ENCODE results near the gene GPN2.

The GPN2 gene

DNA sequence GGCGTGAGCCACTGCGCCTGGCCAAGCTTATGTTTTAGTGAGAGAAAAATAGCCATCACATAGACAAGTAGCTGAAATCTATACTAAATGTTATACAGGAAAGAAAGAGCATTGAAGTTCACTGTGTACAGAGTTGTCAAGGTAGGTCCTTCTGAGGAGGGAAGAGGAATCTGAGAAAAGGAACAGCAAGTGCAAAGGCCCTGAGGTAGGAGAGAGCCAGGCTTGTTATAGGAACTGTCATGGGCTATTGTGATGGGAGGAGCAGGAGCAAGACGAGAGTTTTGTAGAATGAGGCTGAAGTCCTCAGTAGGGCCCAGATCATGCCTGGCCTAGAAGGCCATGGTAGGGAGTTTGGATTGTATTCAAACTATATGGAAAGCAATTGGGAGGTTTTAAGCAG lies 59.0 kb downstream of the GPN2 start:
- DNase-seq = no peak

DNA sequence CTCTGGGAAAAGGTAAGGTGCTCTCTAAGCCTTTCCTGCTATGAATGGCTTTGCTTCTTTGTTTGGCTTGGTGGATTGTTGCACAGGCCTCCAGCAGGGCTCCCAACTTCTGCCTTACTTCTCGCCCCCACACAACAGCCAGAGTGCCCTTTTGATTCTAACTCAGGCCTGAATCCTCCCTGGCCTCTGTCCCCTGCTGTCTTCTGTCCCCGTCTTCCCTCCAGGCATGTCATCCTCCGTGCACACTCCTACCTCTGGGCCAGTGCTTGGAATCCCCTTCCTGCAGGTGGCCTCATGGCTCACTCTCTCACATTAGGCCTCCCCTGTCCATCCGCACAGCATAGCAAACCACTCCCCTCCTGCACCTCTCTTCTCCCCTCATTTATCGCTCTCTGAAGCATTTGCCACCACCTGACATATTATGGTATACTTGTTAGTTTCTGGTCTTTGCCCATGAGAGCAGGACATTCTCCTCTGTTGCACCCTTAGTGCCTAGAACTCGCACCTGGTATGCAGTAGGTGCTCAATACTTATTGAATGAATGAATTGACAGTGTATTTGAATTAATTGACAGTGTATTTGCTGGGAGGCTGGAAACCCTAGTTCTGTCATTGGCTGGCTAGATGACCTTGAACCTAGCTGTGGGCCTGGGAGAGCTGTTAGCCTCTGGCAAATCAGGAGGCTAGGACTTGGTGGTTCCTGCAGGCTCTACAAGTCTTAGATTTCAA lies 60.7 kb downstream of the GPN2 start:
- no peak for DNase-seq

DNA sequence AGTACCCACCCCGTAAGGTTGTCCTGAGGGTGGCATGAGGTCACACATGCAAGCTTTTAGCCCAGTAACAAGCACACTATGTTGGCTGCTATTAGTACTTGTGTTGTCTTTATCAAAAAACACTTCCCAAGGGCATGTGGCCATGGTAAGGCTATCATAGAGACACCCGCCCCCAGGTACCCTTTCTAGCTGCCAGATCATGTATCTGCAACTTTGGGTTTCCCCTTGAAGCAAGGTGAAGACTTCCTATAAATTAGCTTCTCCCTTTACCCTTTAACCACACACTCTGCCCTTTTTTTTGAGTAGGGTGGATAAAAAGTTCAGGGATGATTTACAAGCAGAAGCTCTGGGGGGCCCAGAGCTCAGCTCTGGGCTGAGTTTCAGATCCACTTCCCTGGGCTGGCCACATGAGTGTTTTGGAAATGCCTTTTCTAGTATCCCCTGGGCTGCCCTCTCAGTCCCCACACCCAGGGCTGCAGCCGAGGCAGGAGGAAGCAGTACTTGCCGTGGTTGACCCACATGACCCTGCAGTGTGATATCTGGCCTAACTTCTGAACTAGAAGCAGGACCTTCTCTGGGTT lies 61.6 kb downstream of the GPN2 start:
- no peak for DNase-seq

DNA sequence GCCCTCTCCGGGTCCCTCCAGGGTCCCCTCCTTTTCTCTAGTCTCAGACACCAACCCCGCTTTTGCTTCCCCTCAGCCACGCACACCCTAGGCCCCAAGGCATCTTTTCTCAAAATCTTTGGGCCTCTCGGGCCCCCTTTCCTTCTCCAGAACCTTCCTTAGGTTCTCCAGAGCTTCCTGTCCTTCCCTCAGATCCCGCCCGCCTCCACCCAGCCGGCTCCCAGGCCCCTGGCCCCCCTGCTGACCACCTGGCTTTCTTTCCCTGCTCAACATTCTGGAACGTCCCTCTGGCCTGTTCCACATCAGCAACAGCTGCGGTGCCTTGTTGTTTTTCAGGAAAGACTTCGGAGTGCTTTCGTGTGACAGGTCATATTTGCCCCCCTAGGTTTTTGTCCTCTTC lies 62.4 kb downstream of the GPN2 start:
- no peak for DNase-seq

DNA sequence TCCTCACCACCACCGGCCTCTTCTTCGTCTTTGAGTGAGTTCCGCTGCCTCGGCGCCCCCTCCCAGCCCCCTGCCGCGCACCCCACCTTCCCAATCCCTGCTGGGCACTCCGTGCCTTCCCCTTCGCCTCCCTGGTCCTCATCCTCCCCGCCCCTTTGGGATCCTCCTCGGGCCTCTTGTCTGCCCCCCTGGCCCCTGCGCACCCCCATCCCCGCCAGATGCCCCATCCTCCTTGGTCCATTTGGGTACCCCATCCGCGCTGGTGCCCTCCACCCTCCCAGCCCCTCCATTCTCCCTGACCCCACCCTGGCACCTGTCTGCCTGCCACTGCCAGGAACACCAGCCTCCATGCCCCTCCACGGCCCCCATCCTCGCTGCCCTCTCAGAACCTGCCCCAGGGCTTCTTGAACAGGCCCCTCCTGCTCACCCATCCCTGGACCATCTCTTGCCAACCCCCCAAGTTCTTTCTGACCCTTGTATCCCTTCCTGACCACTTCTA lies 62.9 kb downstream of the GPN2 start:
- no peak for DNase-seq

DNA sequence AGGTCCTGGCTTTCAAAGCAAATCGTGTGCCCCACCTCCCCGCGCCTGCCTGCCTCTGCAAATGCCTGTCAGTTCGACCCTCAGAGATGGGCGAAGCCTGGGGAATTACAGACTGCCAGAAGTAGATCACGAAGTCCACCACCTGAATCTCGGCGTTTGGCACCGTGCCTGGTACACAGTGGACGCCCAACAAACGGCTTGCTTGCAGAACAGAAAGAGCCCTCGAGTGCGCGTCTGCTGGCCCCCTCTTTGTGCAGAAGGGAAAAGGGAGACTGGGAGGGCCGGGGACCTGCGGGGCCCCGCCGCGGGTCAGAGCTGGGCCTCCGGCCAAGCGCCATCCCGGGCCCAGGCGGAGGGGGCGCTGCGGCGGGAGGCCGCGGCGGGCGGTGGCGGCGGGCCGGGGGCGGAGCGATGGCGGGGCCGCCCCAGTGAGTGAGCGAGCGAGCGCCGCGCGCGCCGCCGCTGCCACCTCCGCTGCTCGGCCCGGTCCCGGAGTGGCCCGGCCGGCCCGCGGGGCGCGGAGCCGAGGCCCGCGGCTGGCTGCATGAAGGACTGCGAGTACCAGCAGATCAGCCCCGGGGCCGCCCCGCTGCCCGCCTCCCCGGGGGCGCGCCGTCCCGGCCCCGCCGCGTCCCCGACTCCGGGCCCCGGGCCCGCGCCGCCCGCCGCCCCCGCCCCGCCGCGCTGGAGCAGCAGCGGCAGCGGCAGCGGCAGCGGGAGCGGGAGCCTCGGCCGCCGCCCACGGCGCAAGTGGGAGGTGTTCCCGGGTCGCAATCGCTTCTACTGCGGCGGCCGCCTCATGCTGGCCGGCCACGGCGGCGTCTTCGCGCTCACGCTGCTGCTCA lies 63.6 kb downstream of the GPN2 start, which contains the start of gene ZDHHC18:
ZDHHC18 (plus strand) TSS at position 428 of the 845 bp plus-strand sequence; CDS start at position 545, 117 bp downstream.
- DNase-seq = peak; percentile 65
